OCI-LY3 (cell line): ENCODE results near the gene RGR.

Experiments
- EZH2phosphoT487 ChIP-seq: fragments of 200-600 bp; shearing (Covaris generic); IDR thresholded peaks from 2 replicates; pipeline ENCODE4 v1.6.1; 2018; ENCODE audit warnings: antibody characterized with exemption, mixed run types, low read depth
- TF ChIP-seq, protein P1 (sequence below): fragments of 200-600, 300-600 bp; sonication (generic); IDR thresholded peaks from 2 replicates; pipeline ENCODE4 v1.5.1; 2014; ENCODE audit warnings: antibody characterized with exemption, low read length, low read depth

DNA sequence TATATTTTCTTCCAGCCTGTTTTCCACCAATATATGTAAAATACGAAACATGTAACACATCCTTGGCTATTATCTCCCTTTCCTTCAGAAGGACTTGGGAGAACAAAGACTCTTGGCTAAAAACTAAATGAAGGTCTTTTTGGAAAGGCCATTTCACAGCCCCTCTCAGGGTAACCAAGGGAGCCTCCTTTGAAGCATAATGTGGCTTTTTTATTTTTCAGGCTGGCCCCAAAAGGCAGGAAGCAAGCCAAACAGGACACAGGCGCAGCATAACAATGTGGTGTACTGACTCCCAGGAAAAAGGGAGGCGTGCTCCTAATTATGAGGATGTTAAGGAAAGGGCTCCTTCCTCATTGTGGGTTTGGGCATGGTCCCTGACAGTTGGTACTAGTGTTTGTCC lies 53.2 kb downstream of the RGR start:
- TF ChIP-seq, protein P1, sequence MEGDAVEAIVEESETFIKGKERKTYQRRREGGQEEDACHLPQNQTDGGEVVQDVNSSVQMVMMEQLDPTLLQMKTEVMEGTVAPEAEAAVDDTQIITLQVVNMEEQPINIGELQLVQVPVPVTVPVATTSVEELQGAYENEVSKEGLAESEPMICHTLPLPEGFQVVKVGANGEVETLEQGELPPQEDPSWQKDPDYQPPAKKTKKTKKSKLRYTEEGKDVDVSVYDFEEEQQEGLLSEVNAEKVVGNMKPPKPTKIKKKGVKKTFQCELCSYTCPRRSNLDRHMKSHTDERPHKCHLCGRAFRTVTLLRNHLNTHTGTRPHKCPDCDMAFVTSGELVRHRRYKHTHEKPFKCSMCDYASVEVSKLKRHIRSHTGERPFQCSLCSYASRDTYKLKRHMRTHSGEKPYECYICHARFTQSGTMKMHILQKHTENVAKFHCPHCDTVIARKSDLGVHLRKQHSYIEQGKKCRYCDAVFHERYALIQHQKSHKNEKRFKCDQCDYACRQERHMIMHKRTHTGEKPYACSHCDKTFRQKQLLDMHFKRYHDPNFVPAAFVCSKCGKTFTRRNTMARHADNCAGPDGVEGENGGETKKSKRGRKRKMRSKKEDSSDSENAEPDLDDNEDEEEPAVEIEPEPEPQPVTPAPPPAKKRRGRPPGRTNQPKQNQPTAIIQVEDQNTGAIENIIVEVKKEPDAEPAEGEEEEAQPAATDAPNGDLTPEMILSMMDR: no peak
- TF ChIP-seq EZH2phosphoT487: no peak
